ENCODE results near the gene DERA.
"Not testable (repeated sequence)": the region's sequence is repeated elsewhere in the genome, so short reads cannot be mapped to it uniquely, and the experiment has no call there.

DERA gene

GRCh38 chr12:15910468-15910863, 666 bp upstream of the DERA start:
- Histone ChIP-seq H3K36me3 (ENCODE audit: insufficient read depth, low read length) (peaks cover 6% of the 10 kb centered on the region), H3K9me3 (ENCODE audit: low read length) (no peaks in the 10 kb centered on the region), H3K4me3 (ENCODE audit: low read depth in 1 of 2, low read length in 2 of 2) (peak overlapping the region in 1 of 2 donors; percentile 88), H3K27me3 (ENCODE audit: control insufficient read depth in 1 of 2, insufficient read depth in 2 of 2, low read length in 2 of 2) (no peaks in the 10 kb centered on the region), H3K27ac (ENCODE audit: low read depth, low read length) (peak overlapping the region; percentile 92), H3K4me1 (ENCODE audit: insufficient read depth, low read length) (peaks cover 6% of the 10 kb centered on the region), H3K9ac (ENCODE audit: low read length) (no peak overlapping the region)

- H3K9me3 ChIP-seq (ENCODE audit: low read length); H3K4me1 ChIP-seq (ENCODE audit: insufficient read depth, low read length); H3K36me3 ChIP-seq (ENCODE audit: insufficient read depth, low read length); H3K27me3 ChIP-seq (ENCODE audit: control insufficient read depth in 1 of 2, insufficient read depth in 2 of 2, low read length in 2 of 2): not testable (repeated sequence)
- Histone ChIP-seq H3K4me3 (ENCODE audit: low read depth in 1 of 2, low read length in 2 of 2) (peak overlapping the region; percentile 76 to 88), H3K27ac (ENCODE audit: low read depth, low read length) (peak overlapping the region; percentile 92), H3K9ac (ENCODE audit: low read length) (peak overlapping the region; percentile 88)
These were observed 799 bp downstream of the DERA start for GRCh38 chr12:15911931-15912330.

GRCh38 chr12:15914131-15914530, 3.0 kb downstream of the DERA start:
- not testable (repeated sequence) for H3K27me3 ChIP-seq (ENCODE audit: control insufficient read depth in 1 of 2, insufficient read depth in 2 of 2, low read length in 2 of 2); H3K9me3 ChIP-seq (ENCODE audit: low read length); H3K9ac ChIP-seq (ENCODE audit: low read length); H3K36me3 ChIP-seq (ENCODE audit: insufficient read depth, low read length); H3K4me3 ChIP-seq (ENCODE audit: low read depth in 1 of 2, low read length in 2 of 2); H3K27ac ChIP-seq (ENCODE audit: low read depth, low read length)
- H3K4me1 ChIP-seq (ENCODE audit: insufficient read depth, low read length): peaks cover 17% of the 10 kb centered on the region

GRCh38 chr12:15918066-15918465, 6.9 kb downstream of the DERA start:
- H3K27ac ChIP-seq (ENCODE audit: low read depth, low read length): peak overlapping the region; percentile 42
- no peaks in the 10 kb centered on the region for H3K36me3 ChIP-seq (ENCODE audit: insufficient read depth, low read length)
- H3K27me3 ChIP-seq (ENCODE audit: control insufficient read depth in 1 of 2, insufficient read depth in 2 of 2, low read length in 2 of 2): no peaks in the 10 kb centered on the region
- H3K9me3 ChIP-seq (ENCODE audit: low read length): no peaks in the 10 kb centered on the region
- no peak overlapping the region for H3K9ac ChIP-seq (ENCODE audit: low read length)
- H3K4me1 ChIP-seq (ENCODE audit: insufficient read depth, low read length): peaks cover 24% of the 10 kb centered on the region
- no peak overlapping the region for H3K4me3 ChIP-seq (ENCODE audit: low read depth in 1 of 2, low read length in 2 of 2)

GRCh38 chr12:15919418-15919817, 8.3 kb downstream of the DERA start:
- H3K4me3 ChIP-seq (ENCODE audit: low read depth in 1 of 2, low read length in 2 of 2): no peak overlapping the region
- peak overlapping the region; percentile 57 for H3K27ac ChIP-seq (ENCODE audit: low read depth, low read length)
- H3K36me3 ChIP-seq (ENCODE audit: insufficient read depth, low read length): no peaks in the 10 kb centered on the region
- H3K9me3 ChIP-seq (ENCODE audit: low read length): no peaks in the 10 kb centered on the region
- H3K27me3 ChIP-seq (ENCODE audit: control insufficient read depth in 1 of 2, insufficient read depth in 2 of 2, low read length in 2 of 2): no peaks in the 10 kb centered on the region
- H3K4me1 ChIP-seq (ENCODE audit: insufficient read depth, low read length): peaks cover 24% of the 10 kb centered on the region
- H3K9ac ChIP-seq (ENCODE audit: low read length): no peak overlapping the region

GRCh38 chr12:15924956-15925355, 13.8 kb downstream of the DERA start:
- H3K36me3 ChIP-seq (ENCODE audit: insufficient read depth, low read length): no peaks in the 10 kb centered on the region
- H3K27me3 ChIP-seq (ENCODE audit: control insufficient read depth in 1 of 2, insufficient read depth in 2 of 2, low read length in 2 of 2): no peaks in the 10 kb centered on the region
- H3K9me3 ChIP-seq (ENCODE audit: low read length): no peaks in the 10 kb centered on the region
- H3K9ac ChIP-seq (ENCODE audit: low read length): no peak overlapping the region
- no peak overlapping the region for H3K4me3 ChIP-seq (ENCODE audit: low read depth in 1 of 2, low read length in 2 of 2)
- H3K4me1 ChIP-seq (ENCODE audit: insufficient read depth, low read length): peaks cover 21% of the 10 kb centered on the region
- H3K27ac ChIP-seq (ENCODE audit: low read depth, low read length): no peak overlapping the region

- Histone ChIP-seq H3K27me3 (ENCODE audit: control insufficient read depth in 1 of 2, insufficient read depth in 2 of 2, low read length in 2 of 2) (no peaks in the 10 kb centered on the region), H3K9me3 (ENCODE audit: low read length) (no peaks in the 10 kb centered on the region), H3K27ac (ENCODE audit: low read depth, low read length) (no peak overlapping the region), H3K4me1 (ENCODE audit: insufficient read depth, low read length) (peaks cover 16% of the 10 kb centered on the region), H3K9ac (ENCODE audit: low read length) (no peak overlapping the region), H3K4me3 (ENCODE audit: low read depth in 1 of 2, low read length in 2 of 2) (peak overlapping the region in 1 of 2 donors; percentile 8), H3K36me3 (ENCODE audit: insufficient read depth, low read length) (no peaks in the 10 kb centered on the region)
These were observed 17.2 kb downstream of the DERA start for GRCh38 chr12:15928346-15928745.

- H3K9ac ChIP-seq (ENCODE audit: low read length): no peak overlapping the region
- H3K27ac ChIP-seq (ENCODE audit: low read depth, low read length): no peak overlapping the region
- no peaks in the 10 kb centered on the region for H3K27me3 ChIP-seq (ENCODE audit: control insufficient read depth in 1 of 2, insufficient read depth in 2 of 2, low read length in 2 of 2)
These were observed 17.9 kb downstream of the DERA start for GRCh38 chr12:15928870-15929571.

GRCh38 chr12:15931590-15932053, 20.5 kb downstream of the DERA start:
- Histone ChIP-seq H3K27ac (ENCODE audit: low read depth, low read length) (no peak overlapping the region), H3K36me3 (ENCODE audit: insufficient read depth, low read length) (no peaks in the 10 kb centered on the region), H3K9me3 (ENCODE audit: low read length) (no peaks in the 10 kb centered on the region), H3K9ac (ENCODE audit: low read length) (no peak overlapping the region), H3K4me3 (ENCODE audit: low read depth in 1 of 2, low read length in 2 of 2) (no peak overlapping the region), H3K27me3 (ENCODE audit: control insufficient read depth in 1 of 2, insufficient read depth in 2 of 2, low read length in 2 of 2) (no peaks in the 10 kb centered on the region), H3K4me1 (ENCODE audit: insufficient read depth, low read length) (peaks cover 16% of the 10 kb centered on the region)

More at GRCh38 chr12:15928870-15929571, 17.9 kb downstream of the DERA start:
- H3K36me3 ChIP-seq (ENCODE audit: insufficient read depth, low read length): no peaks in the 10 kb centered on the region
- H3K4me3 ChIP-seq (ENCODE audit: low read depth in 1 of 2, low read length in 2 of 2): peak overlapping the region in 1 of 2 donors; percentile 8
- peaks cover 16% of the 10 kb centered on the region for H3K4me1 ChIP-seq (ENCODE audit: insufficient read depth, low read length)
- H3K9me3 ChIP-seq (ENCODE audit: low read length): no peaks in the 10 kb centered on the region

- Histone ChIP-seq H3K4me3 (ENCODE audit: low read depth in 1 of 2, low read length in 2 of 2) (no peak overlapping the region), H3K36me3 (ENCODE audit: insufficient read depth, low read length) (no peaks in the 10 kb centered on the region), H3K27me3 (ENCODE audit: control insufficient read depth in 1 of 2, insufficient read depth in 2 of 2, low read length in 2 of 2) (no peaks in the 10 kb centered on the region), H3K9me3 (ENCODE audit: low read length) (no peaks in the 10 kb centered on the region), H3K27ac (ENCODE audit: low read depth, low read length) (no peak overlapping the region), H3K9ac (ENCODE audit: low read length) (no peak overlapping the region), H3K4me1 (ENCODE audit: insufficient read depth, low read length) (peaks cover 16% of the 10 kb centered on the region)
These were observed 21.2 kb downstream of the DERA start for GRCh38 chr12:15932327-15932726.

GRCh38 chr12:15932971-15933370, 21.8 kb downstream of the DERA start:
- H3K9ac ChIP-seq (ENCODE audit: low read length): no peak overlapping the region

GRCh38 chr12:15933751-15934150, 22.6 kb downstream of the DERA start:
- Histone ChIP-seq H3K9ac (ENCODE audit: low read length) (no peak overlapping the region), H3K4me1 (ENCODE audit: insufficient read depth, low read length) (peaks cover 8% of the 10 kb centered on the region), H3K27ac (ENCODE audit: low read depth, low read length) (no peak overlapping the region), H3K4me3 (ENCODE audit: low read depth in 1 of 2, low read length in 2 of 2) (no peak overlapping the region), H3K27me3 (ENCODE audit: control insufficient read depth in 1 of 2, insufficient read depth in 2 of 2, low read length in 2 of 2) (no peaks in the 10 kb centered on the region), H3K36me3 (ENCODE audit: insufficient read depth, low read length) (no peaks in the 10 kb centered on the region), H3K9me3 (ENCODE audit: low read length) (no peaks in the 10 kb centered on the region)

More at GRCh38 chr12:15932971-15933370, 21.8 kb downstream of the DERA start:
- no peak overlapping the region for H3K27ac ChIP-seq (ENCODE audit: low read depth, low read length)
- no peak overlapping the region for H3K4me3 ChIP-seq (ENCODE audit: low read depth in 1 of 2, low read length in 2 of 2)
- peaks cover 15% of the 10 kb centered on the region for H3K4me1 ChIP-seq (ENCODE audit: insufficient read depth, low read length)
- H3K27me3 ChIP-seq (ENCODE audit: control insufficient read depth in 1 of 2, insufficient read depth in 2 of 2, low read length in 2 of 2): no peaks in the 10 kb centered on the region
- no peaks in the 10 kb centered on the region for H3K36me3 ChIP-seq (ENCODE audit: insufficient read depth, low read length)
- no peaks in the 10 kb centered on the region for H3K9me3 ChIP-seq (ENCODE audit: low read length)
